Putamen (tissue), 1 donor: ENCODE data around the gene ZFYVE9.
"Not testable (repeated sequence)": the region's sequence is repeated elsewhere in the genome, so short reads cannot be mapped to it uniquely, and the experiment has no call there.

Source experiments
- DNase-seq: peaks from one replicate; pipeline ENCODE4 v3.0.0-alpha.2; 2016; ENCODE audit warnings: low spot score

The ZFYVE9 gene

GRCh38 chr1:52343979-52344378, 202.1 kb downstream of the ZFYVE9 start:
- no peak for DNase-seq

GRCh38 chr1:52345252-52345651, 203.4 kb downstream of the ZFYVE9 start:
- no peak for DNase-seq

GRCh38 chr1:52346653-52347052, 204.8 kb downstream of the ZFYVE9 start:
- DNase-seq: no peak

GRCh38 chr1:52348704-52349300, 206.9 kb downstream of the ZFYVE9 start:
- no peak for DNase-seq

GRCh38 chr1:52352690-52353089, 210.8 kb downstream of the ZFYVE9 start:
- no peak for DNase-seq

GRCh38 chr1:52355436-52355835, 213.5 kb downstream of the ZFYVE9 start:
- DNase-seq: no peak

GRCh38 chr1:52355847-52356505, 214.1 kb downstream of the ZFYVE9 start:
- DNase-seq: no peak

- no peak for DNase-seq
These were observed 215.0 kb downstream of the ZFYVE9 start for GRCh38 chr1:52356818-52357355.

- DNase-seq: no peak
These were observed 215.5 kb downstream of the ZFYVE9 start for GRCh38 chr1:52357397-52357796.

GRCh38 chr1:52358851-52359497, 217.1 kb downstream of the ZFYVE9 start:
- no peak for DNase-seq

GRCh38 chr1:52359676-52360594, 218.0 kb downstream of the ZFYVE9 start:
- no peak for DNase-seq

GRCh38 chr1:52360595-52360968, 218.7 kb downstream of the ZFYVE9 start:
- DNase-seq: no peak

- no peak for DNase-seq
These were observed 222.4 kb downstream of the ZFYVE9 start for GRCh38 chr1:52364235-52364839.

GRCh38 chr1:52365071-52365745, 223.3 kb downstream of the ZFYVE9 start:
- DNase-seq: peak; percentile 47

GRCh38 chr1:52365746-52366516, 224.0 kb downstream of the ZFYVE9 start, which contains the start of gene CC2D1B:
TSS of gene CC2D1B (minus strand) at chr1:52366205. CDS start at chr1:52364620, 1,585 bp downstream.
- peak; percentile 89 for DNase-seq

- no peak for DNase-seq
These were observed 224.6 kb downstream of the ZFYVE9 start for GRCh38 chr1:52366517-52366827.

GRCh38 chr1:52367272-52367671, 225.4 kb downstream of the ZFYVE9 start:
- no peak for DNase-seq

- peak; percentile 41 for DNase-seq
These were observed 226.7 kb downstream of the ZFYVE9 start for GRCh38 chr1:52368383-52369172.

GRCh38 chr1:52369851-52370250, 228.0 kb downstream of the ZFYVE9 start:
- DNase-seq: not testable (repeated sequence)

GRCh38 chr1:52385376-52385775, 243.5 kb downstream of the ZFYVE9 start:
- no peak for DNase-seq
